DND-41 (cell line): ENCODE data around the gene COQ8B.

Experiments
- CTCF ChIP-seq: IDR thresholded peaks from 2 replicates; pipeline ENCODE4 v1.5.1; 2012; ENCODE audit warnings: borderline replicate concordance, low read length, moderate library complexity, mild to moderate bottlenecking; ENCODE audit not compliant: poor library complexity, severe bottlenecking; ENCODE audit errors: extremely low read depth
- EZH2 ChIP-seq: IDR thresholded peaks from 3 replicates; pipeline ENCODE4 v1.6.1; 2012; ENCODE audit warnings: borderline replicate concordance, low read depth, mild to moderate bottlenecking, moderate library complexity, low read length, inconsistent platforms; ENCODE audit not compliant: severe bottlenecking

GRCh38 chr19:40717880-40718773 is 1.4 kb upstream of the COQ8B start:
- TF ChIP-seq CTCF (no peak), EZH2 (no peak)
